Brain microvascular endothelial cell (primary cell): ENCODE results near the gene TVP23A.

ENCODE experiments used
- DNase-seq: peaks from one replicate; pipeline ENCODE4 v3.0.0-alpha.2; 2020
- H3K27ac ChIP-seq: fragments of 250-450 bp; sonication (Bioruptor Pico); 2 replicates; pipeline ENCODE4 v1.5.1; 2020; ENCODE audit warnings: mild to moderate bottlenecking, moderate library complexity
- H3K27me3 ChIP-seq: fragments of 250-450 bp; sonication (Bioruptor Pico); replicated peaks from 2 replicates; pipeline ENCODE4 v1.5.1; 2020; ENCODE audit warnings: mild to moderate bottlenecking
- H3K36me3 ChIP-seq: fragments of 250-450 bp; sonication (Bioruptor Pico); replicated peaks from 2 replicates; pipeline ENCODE4 v1.5.1; 2020; ENCODE audit warnings: mild to moderate bottlenecking
- H3K4me3 ChIP-seq: 2 replicates; pipeline ENCODE4 v1.5.1; 2011; ENCODE audit warnings: low read depth, mild to moderate bottlenecking, control low read depth, low read length, moderate library complexity
- CTCF ChIP-seq: IDR thresholded peaks from 2 replicates; pipeline ENCODE4 v1.5.1; 2011; ENCODE audit warnings: low read depth, mild to moderate bottlenecking, moderate library complexity, low read length, control low read depth, inconsistent platforms; ENCODE audit errors: missing control alignments
- in situ Hi-C: cut with HindIII; loops from 2 replicates; pipeline ENCODE4 v1.10.0; 2017; ENCODE audit warnings: low sequenced_read_pairs, low pct_ligation_motif_present

Gene TVP23A

GRCh38 chr16:10839279-10839666, 20.7 kb upstream of the TVP23A start:
- Histone ChIP-seq H3K4me3 (no peak overlapping the region), H3K27ac (no peak overlapping the region), H3K27me3 (no peaks in the 10 kb centered on the region), H3K36me3 (no peaks in the 10 kb centered on the region)
- TF ChIP-seq CTCF: no peak
- DNase-seq: no peak
- in situ Hi-C loops: no loop called here

GRCh38 chr16:10838621-10839278, 20.2 kb upstream of the TVP23A start:
- no peak for DNase-seq
- Histone ChIP-seq H3K36me3 (no peaks in the 10 kb centered on the region), H3K27me3 (no peaks in the 10 kb centered on the region), H3K27ac (no peak overlapping the region), H3K4me3 (no peak overlapping the region)
- in situ Hi-C loops: no loop called here
- TF ChIP-seq CTCF: no peak

- Histone ChIP-seq H3K36me3 (no peaks in the 10 kb centered on the region), H3K27ac (no peak overlapping the region), H3K27me3 (no peaks in the 10 kb centered on the region), H3K4me3 (no peak overlapping the region)
- in situ Hi-C loops: no loop called here
- DNase-seq: no peak
- no peak for TF ChIP-seq CTCF
These were observed 17.7 kb upstream of the TVP23A start for GRCh38 chr16:10836174-10836853.

- TF ChIP-seq CTCF: no peak
- no peak for DNase-seq
- H3K36me3 ChIP-seq: no peaks in the 10 kb centered on the region
- in situ Hi-C loops: no loop called here
- no peak overlapping the region for H3K4me3 ChIP-seq
- H3K27ac ChIP-seq: no peak overlapping the region
- H3K27me3 ChIP-seq: no peaks in the 10 kb centered on the region
These were observed 16.8 kb upstream of the TVP23A start for GRCh38 chr16:10835281-10835931.

- DNase-seq: no peak
- Histone ChIP-seq H3K36me3 (no peaks in the 10 kb centered on the region), H3K27ac (no peak overlapping the region), H3K27me3 (no peaks in the 10 kb centered on the region), H3K4me3 (no peak overlapping the region)
- in situ Hi-C loops: no loop called here
- TF ChIP-seq CTCF: no peak
These were observed 16.2 kb upstream of the TVP23A start for GRCh38 chr16:10834766-10835165.
